ENCODE results near the gene TEKT2.

Gene TEKT2

DNA sequence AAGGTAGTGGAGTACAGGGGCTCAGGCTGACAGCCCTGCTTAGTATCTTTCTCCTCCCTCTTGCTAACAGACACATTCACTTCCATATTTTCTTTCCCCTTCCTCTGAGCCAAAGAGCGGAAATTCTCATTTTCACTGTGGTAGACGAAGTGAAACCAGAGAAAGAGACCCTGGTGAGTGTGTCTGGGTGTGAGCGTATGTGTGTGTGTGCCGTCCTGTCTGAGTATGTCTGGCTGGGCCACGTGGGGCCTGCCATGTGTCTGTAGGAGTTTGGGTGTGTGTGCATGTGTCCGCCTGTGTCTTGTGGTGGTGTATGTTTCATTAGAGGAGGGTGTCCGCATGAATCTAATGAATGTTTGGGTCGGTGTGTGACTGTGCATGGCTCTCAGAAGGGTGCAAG lies 39.5 kb downstream of the TEKT2 start:
- TF ChIP-seq, protein P1, sequence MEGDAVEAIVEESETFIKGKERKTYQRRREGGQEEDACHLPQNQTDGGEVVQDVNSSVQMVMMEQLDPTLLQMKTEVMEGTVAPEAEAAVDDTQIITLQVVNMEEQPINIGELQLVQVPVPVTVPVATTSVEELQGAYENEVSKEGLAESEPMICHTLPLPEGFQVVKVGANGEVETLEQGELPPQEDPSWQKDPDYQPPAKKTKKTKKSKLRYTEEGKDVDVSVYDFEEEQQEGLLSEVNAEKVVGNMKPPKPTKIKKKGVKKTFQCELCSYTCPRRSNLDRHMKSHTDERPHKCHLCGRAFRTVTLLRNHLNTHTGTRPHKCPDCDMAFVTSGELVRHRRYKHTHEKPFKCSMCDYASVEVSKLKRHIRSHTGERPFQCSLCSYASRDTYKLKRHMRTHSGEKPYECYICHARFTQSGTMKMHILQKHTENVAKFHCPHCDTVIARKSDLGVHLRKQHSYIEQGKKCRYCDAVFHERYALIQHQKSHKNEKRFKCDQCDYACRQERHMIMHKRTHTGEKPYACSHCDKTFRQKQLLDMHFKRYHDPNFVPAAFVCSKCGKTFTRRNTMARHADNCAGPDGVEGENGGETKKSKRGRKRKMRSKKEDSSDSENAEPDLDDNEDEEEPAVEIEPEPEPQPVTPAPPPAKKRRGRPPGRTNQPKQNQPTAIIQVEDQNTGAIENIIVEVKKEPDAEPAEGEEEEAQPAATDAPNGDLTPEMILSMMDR (conservative IDR thresholded peaks at IDR 0.05; ENCODE audit: low read length) = no peak
- DNase-seq (ENCODE audit: low read depth) = peak; percentile 37
- H3K4me3 ChIP-seq (ENCODE audit: low read length) = no peak overlapping the region

DNA sequence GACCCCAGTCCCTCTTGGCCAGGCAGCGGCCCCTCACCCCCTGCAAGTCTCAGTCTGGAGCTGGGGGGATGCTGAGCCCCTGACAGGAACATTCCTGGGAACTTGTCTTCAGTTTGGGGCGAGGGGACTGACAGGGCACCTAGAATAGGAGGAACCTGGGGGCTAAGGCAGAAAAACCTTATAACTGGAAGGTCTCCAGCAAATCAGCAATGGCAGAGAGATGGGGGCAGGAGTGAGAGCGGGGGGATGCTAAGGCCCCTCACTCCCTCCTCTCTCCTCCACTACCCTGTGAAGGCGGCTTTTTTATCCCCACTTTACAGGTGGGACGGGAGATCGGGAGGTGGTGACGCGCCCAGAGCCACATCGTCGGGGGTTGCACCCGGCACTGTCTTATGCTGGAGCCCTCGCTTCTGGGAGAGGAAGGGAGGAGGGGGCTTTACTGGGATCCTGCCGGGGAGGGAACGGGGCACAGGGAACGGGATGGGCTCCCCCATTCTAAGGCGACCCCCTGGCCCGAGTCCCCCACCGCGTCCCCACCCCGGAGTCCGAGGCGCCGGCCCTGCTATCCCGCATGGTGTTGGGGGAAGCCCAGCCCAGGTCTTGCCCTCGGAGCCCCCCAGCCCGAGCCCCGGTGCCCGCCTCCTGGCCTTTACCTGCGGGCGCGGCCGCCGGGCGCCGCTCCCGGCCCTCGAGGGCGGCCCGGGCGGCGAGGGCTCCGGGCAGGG lies 40.7 kb downstream of the TEKT2 start:
- H3K4me3 ChIP-seq (ENCODE audit: low read length) = peak overlapping the region; percentile 39
- no peak for DNase-seq (ENCODE audit: low read depth)
- TF ChIP-seq, protein P1 (conservative IDR thresholded peaks at IDR 0.05; ENCODE audit: low read length) = no peak

DNA sequence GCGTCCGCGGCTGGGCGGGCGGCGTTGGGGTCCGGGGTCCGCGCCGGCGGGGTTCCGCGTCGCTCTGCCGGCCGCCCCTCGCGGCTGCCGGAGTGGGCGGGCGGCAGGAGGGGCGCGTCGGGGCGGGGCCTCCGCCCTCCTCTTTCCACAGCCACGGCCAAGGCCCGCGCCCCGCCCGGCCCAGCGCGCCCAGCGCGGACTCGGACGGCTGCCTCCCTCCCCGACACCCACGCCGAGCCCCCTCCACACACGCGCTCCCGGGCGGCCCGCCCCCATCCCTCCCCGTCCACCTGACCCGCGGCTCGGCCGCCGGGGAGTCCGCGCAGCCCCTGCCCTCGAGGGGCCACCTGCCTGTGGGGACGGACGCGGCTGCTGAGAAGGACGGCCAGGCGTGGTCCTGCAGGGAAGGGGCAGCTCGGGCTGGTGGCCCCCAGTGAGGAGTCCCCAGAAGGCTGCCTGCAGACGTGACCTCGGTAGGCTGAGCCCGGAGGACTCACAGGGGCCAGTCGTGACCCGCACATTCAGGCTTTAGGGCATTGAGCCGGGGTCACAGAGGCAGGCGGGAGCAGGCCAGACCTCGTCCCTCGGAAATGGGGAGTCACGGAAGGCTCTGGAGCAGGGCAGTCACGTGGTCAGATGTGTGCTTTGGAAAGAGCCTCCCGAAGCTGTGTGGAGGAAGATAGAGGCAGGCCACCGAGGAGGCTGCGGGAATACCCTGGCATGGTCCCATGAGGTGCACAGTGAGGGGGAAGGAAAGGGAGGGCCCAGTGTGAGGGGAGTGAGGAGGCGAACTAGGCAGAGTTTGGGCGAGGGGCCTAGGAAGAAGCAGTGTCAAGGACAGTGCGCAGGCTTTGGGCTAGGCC lies 41.5 kb downstream of the TEKT2 start, which contains the start of gene COL8A2:
TSS of gene COL8A2 (minus strand) at position 94 of the 863 bp plus-strand sequence. CDS start 24,980 bp downstream, outside the sequence.
- no peak for DNase-seq (ENCODE audit: low read depth)
- TF ChIP-seq, protein P1 (conservative IDR thresholded peaks at IDR 0.05; ENCODE audit: low read length) = no peak
- peak within 1 kb of the TSS; percentile 39 for H3K4me3 ChIP-seq (ENCODE audit: low read length)

DNA sequence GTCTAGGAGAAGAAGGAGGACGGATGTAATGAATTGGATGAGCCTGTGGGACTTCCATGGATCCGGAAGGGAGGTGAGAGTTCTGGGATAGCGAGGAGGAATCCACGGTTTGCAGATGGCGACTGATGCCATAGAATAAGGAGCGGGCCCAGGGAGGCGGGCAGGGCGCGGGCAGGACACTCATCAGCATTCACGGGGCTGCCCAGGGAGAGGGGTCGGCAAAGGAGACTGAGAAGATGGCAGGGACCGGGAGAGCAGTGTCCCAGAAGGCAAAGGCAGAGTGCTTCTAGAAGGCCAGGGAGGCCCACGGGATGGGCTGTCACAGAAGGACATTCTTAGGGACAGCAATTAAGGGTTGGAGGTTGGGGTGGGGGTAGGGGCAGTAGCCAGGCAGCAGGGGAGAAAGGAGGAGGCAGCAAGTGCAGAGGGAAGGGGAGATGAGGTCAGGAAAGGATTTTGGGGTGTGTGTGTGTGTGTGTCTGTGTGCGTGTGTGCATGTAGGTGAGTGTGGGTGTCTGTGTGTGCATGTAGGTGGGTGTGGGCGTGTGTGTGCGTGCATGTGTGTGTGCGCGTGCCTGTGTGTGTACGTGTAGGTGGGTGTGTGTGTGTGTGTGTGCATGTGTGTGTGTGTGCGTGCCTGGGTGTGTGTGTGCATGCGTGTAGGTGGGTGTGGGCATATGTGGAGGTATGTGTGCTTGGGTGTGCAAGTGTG lies 42.3 kb downstream of the TEKT2 start:
- no peak for DNase-seq (ENCODE audit: low read depth)
- no peak overlapping the region for H3K4me3 ChIP-seq (ENCODE audit: low read length)
- TF ChIP-seq, protein P1 (conservative IDR thresholded peaks at IDR 0.05; ENCODE audit: low read length) = no peak

DNA sequence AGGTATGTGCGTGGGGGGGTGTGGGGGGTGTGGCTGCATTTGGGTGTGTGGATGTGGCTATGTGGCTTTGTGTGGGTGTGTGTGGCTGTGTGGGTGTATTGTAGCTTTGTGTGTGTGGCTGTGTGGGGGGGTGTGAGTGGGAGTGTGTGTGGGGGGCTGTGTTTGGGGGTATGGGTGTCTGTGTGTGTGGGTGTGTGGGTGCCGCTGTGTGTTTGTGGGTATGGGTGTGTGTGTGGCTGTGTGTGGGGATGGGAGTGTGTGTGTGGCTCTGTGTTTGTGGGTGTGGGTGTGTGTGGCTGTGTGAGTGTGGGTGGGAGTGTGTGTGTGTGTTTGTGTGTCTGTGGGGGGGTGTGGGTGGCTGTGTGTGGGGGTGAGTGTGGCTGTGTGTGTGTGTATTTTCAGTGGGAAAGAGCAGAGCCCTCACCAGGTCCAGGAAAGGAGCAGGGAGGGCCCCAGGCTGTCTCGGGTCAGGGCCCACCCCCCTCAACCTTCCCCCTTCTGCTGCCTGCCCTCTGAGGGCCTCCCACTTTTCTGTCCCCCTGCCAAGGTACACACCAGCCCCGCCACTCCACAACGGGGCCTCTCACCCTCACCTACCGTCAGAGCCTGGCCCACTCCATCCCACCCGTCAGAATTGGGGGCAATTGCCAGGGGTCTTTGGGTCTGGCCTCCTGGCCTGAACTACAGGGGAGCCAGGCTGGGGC lies 43.1 kb downstream of the TEKT2 start:
- H3K4me3 ChIP-seq (ENCODE audit: low read length) = no peak overlapping the region
- no peak for DNase-seq (ENCODE audit: low read depth)
- TF ChIP-seq, protein P1 (conservative IDR thresholded peaks at IDR 0.05; ENCODE audit: low read length) = no peak

DNA sequence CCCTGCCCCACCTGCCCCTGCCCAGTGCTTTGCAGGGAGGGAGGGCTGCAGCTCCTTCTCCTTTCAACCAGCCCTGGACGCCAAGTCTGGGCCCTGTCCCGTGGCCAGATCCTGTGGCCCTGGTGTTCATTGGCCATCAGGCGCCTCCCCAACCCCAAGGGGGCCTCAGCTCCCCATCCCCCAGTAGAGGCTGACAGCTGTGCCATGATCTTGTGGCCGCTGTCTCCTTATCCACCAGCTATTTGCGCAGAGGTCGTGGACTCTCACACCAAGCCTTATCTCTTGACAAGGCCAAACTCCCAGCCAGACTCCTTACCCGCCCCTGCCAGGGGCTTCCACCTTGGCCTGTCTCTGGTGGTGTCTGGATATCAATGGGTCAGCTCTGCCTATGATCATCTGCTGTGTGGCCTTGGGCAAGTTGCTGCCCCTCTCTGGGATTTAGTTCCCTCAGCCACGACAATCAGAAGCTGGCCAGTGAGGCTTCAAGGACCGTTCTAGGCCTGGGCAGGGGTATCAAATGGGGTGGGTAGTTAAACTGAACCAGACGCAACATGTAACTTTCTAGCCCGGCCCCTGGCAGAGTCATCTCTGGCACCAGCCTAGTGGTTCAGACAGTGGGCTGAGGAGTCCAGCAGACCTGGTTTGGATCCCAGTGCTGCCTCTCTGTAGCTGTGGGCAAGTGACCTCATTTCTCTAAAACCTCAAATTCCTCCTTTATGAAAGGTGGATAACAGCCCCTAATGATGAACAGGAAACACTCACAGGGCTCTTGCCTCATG lies 44.4 kb downstream of the TEKT2 start:
- H3K4me3 ChIP-seq (ENCODE audit: low read length) = no peak overlapping the region
- TF ChIP-seq, protein P1 (conservative IDR thresholded peaks at IDR 0.05; ENCODE audit: low read length) = no peak
- DNase-seq (ENCODE audit: low read depth) = peak; percentile 87

Data from AG10803 (cell line).